Fibroblast of lung (primary cell): ENCODE data around the gene TBX19. TPM values are rescaled to one million over a fixed set of nuclear protein-coding genes. Genes with fewer than 3 reads are reported as not detected.

Experiments used
- DNase-seq, 2 donors: peaks; one replicate each; pipeline versions ENCODE4 v3.0.0 to v3.0.0-alpha.2; 2010; ENCODE audit warnings: low read depth in 2 of 2
- H2AFZ ChIP-seq: 2 replicates; pipeline ENCODE4 v1.5.1; 2012; ENCODE audit warnings: low read length, control low read depth, inconsistent platforms
- H3K27ac ChIP-seq: 2 replicates; pipeline ENCODE4 v1.5.1; 2011; ENCODE audit warnings: low read length, control low read depth; ENCODE audit not compliant: insufficient read depth
- H3K27me3 ChIP-seq: 2 replicates; pipeline ENCODE4 v1.5.1; 2011; ENCODE audit warnings: mild to moderate bottlenecking, low read length; ENCODE audit not compliant: control insufficient read depth, insufficient read depth
- H3K36me3 ChIP-seq: 2 replicates; pipeline ENCODE4 v1.5.1; 2011; ENCODE audit warnings: low read length; ENCODE audit not compliant: control insufficient read depth, insufficient read depth
- H3K4me1 ChIP-seq: 2 replicates; pipeline ENCODE4 v1.5.1; 2011; ENCODE audit warnings: low read length; ENCODE audit not compliant: control insufficient read depth, insufficient read depth; ENCODE audit errors: extremely low read depth
- H3K4me2 ChIP-seq: 2 replicates; pipeline ENCODE4 v1.5.1; 2011; ENCODE audit warnings: low read length, control low read depth; ENCODE audit not compliant: insufficient read depth; ENCODE audit errors: extremely low read depth
- H3K4me3 ChIP-seq, 4 experiments: fragments of 200-600 bp in 1 of 4; sonication (generic) in 1 of 4; replicated peaks in 1 of 4; 2 replicates each; pipeline ENCODE4 v1.5.1; 2011 to 2016; ENCODE audit warnings: low read length in 4 of 4, low read depth in 3 of 4, mild to moderate bottlenecking in 3 of 4, control low read depth in 2 of 4, inconsistent platforms in 1 of 4, mixed read lengths in 1 of 4; ENCODE audit not compliant: insufficient read depth in 1 of 4; ENCODE audit errors: control extremely low read depth in 1 of 4
- H3K79me2 ChIP-seq: 2 replicates; pipeline ENCODE4 v1.5.1; 2012; ENCODE audit warnings: mild to moderate bottlenecking, low read length, inconsistent platforms; ENCODE audit not compliant: control insufficient read depth, insufficient read depth
- H3K9ac ChIP-seq: 2 replicates; pipeline ENCODE4 v1.5.1; 2011; ENCODE audit warnings: mild to moderate bottlenecking, low read length, control low read depth; ENCODE audit not compliant: insufficient read depth
- H3K9me3 ChIP-seq: 2 replicates; pipeline ENCODE4 v1.5.1; 2012; ENCODE audit warnings: low read depth, low read length; ENCODE audit not compliant: control insufficient read depth, insufficient read depth
- H4K20me1 ChIP-seq: 2 replicates; pipeline ENCODE4 v1.5.1; 2011; ENCODE audit warnings: low read length; ENCODE audit not compliant: control insufficient read depth, insufficient read depth; ENCODE audit errors: extremely low read depth
- CTCF ChIP-seq, 2 donors: IDR thresholded peaks in 1 of 2; conservative IDR thresholded peaks in 1 of 2; 1 replicate in 1 of 2; 2 replicates in 1 of 2; pipeline ENCODE4 v1.5.1; 2011 to 2012; ENCODE audit warnings: low read length in 2 of 2, control low read depth in 1 of 2, inconsistent platforms in 1 of 2, low read depth in 1 of 2, mild to moderate bottlenecking in 1 of 2
- EZH2 ChIP-seq: IDR thresholded peaks from 2 replicates; pipeline ENCODE4 v1.5.1; 2012; ENCODE audit warnings: low read length, control low read depth, mild to moderate bottlenecking; ENCODE audit errors: missing control alignments
- polyA plus RNA-seq, 2 donors: library from polyadenylated mRNA; depleted of rRNA in 1 of 2; stranded (reverse) in 1 of 2; unstranded in 1 of 2; fragments of >200 nt; gene quantifications; 2 replicates each; pipeline ENCODE4 v1.2.1, GENCODE V29; 2011 to 2012; ENCODE audit warnings: missing spikeins in 1 of 2
- total RNA-seq: library from RNA; depleted of rRNA; stranded (reverse); fragments of >200 nt; gene quantifications from 2 replicates; pipeline ENCODE4 v1.2.1, GENCODE V29; 2014

Gene TBX19
- total and polyA plus RNA-seq, 2 donors (not counting 1 experiment from before 2014, with no cell fraction given), result 0.94 to 1.2 TPM

- Histone ChIP-seq H4K20me1 (no peaks in the 10 kb centered on the region), H3K4me3 (no peak overlapping the region), H3K79me2 (no peaks in the 10 kb centered on the region), H3K9ac (no peak overlapping the region), H3K27me3 (no peaks in the 10 kb centered on the region), H3K36me3 (peaks cover 11% of the 10 kb centered on the region), H3K27ac (no peak overlapping the region), H3K4me2 (no peak overlapping the region), H3K4me1 (no peaks in the 10 kb centered on the region), H2AFZ (no peak overlapping the region), H3K9me3 (no peaks in the 10 kb centered on the region)
- peak in 1 of 2 donors; percentile 75 for DNase-seq
- TF ChIP-seq CTCF (conservative IDR thresholded peaks at IDR 0.05 in 1 of 2, IDR thresholded peaks at IDR 0.05 in 1 of 2; ENCODE audit: low read depth in 1 of 2, low read length in 2 of 2) (no peak), EZH2 (no peak)
These were observed 37.0 kb upstream of the TBX19 start for GRCh38 chr1:168243636-168244212.

GRCh38 chr1:168245042-168245441, 35.6 kb upstream of the TBX19 start:
- Histone ChIP-seq H4K20me1 (no peaks in the 10 kb centered on the region), H2AFZ (no peak overlapping the region), H3K9ac (no peak overlapping the region), H3K9me3 (no peaks in the 10 kb centered on the region), H3K27me3 (no peaks in the 10 kb centered on the region), H3K79me2 (no peaks in the 10 kb centered on the region), H3K4me3 (no peak overlapping the region), H3K27ac (no peak overlapping the region), H3K36me3 (peaks cover 9% of the 10 kb centered on the region), H3K4me1 (no peaks in the 10 kb centered on the region), H3K4me2 (no peak overlapping the region)
- TF ChIP-seq EZH2, result no peak
- no peak for TF ChIP-seq CTCF (conservative IDR thresholded peaks at IDR 0.05 in 1 of 2, IDR thresholded peaks at IDR 0.05 in 1 of 2; ENCODE audit: low read depth in 1 of 2, low read length in 2 of 2)
- no peak for DNase-seq

- Histone ChIP-seq H3K9ac (no peak overlapping the region), H3K4me3 (no peak overlapping the region), H4K20me1 (no peaks in the 10 kb centered on the region), H3K9me3 (no peaks in the 10 kb centered on the region), H3K4me2 (no peak overlapping the region), H3K79me2 (no peaks in the 10 kb centered on the region), H3K27me3 (no peaks in the 10 kb centered on the region), H3K27ac (no peak overlapping the region), H3K4me1 (no peaks in the 10 kb centered on the region), H3K36me3 (peaks cover 9% of the 10 kb centered on the region), H2AFZ (no peak overlapping the region)
- no peak for TF ChIP-seq CTCF (conservative IDR thresholded peaks at IDR 0.05 in 1 of 2, IDR thresholded peaks at IDR 0.05 in 1 of 2; ENCODE audit: low read depth in 1 of 2, low read length in 2 of 2)
- TF ChIP-seq EZH2, result no peak
- DNase-seq, result no peak
These were observed 34.2 kb upstream of the TBX19 start for GRCh38 chr1:168246506-168246905.
